HL-60 (cell line): ENCODE measurements around the gene MSI2.

Experiments used
- DNase-seq, 2 experiments: peaks; one replicate each; pipeline ENCODE4 v3.0.0-alpha.2; 2010 to 2020; ENCODE audit warnings: low read depth in 1 of 2, low spot score in 1 of 2
- H3K27ac ChIP-seq: fragments of 250-450 bp; sonication (Bioruptor Pico); replicated peaks from 2 replicates; pipeline ENCODE4 v1.5.1; 2020; ENCODE audit warnings: mild to moderate bottlenecking, moderate library complexity
- H3K27me3 ChIP-seq: fragments of 250-450 bp; sonication (Bioruptor Pico); 2 replicates; pipeline ENCODE4 v1.5.1; 2021; ENCODE audit warnings: mild to moderate bottlenecking, moderate library complexity; ENCODE audit not compliant: insufficient read depth, poor library complexity, severe bottlenecking
- H3K4me3 ChIP-seq: replicated peaks from 2 replicates; pipeline ENCODE4 v1.5.1; 2011; ENCODE audit warnings: mild to moderate bottlenecking, control low read depth, low read length; ENCODE audit not compliant: insufficient read depth
- CTCF ChIP-seq: IDR thresholded peaks from one replicate; pipeline ENCODE4 v1.5.1; 2011; ENCODE audit warnings: low read length, control low read depth, inconsistent platforms; ENCODE audit not compliant: insufficient read depth
- GABPA ChIP-seq: IDR thresholded peaks from 2 replicates; pipeline ENCODE4 v1.6.1; 2012; ENCODE audit warnings: low read depth
- POLR2AphosphoS5 ChIP-seq: IDR thresholded peaks from 2 replicates; pipeline ENCODE4 v1.6.1; 2012; ENCODE audit warnings: low read depth
- REST ChIP-seq: IDR thresholded peaks from 2 replicates; pipeline ENCODE4 v1.6.1; 2012; ENCODE audit warnings: low read depth; ENCODE audit not compliant: insufficient replicate concordance
- SPI1 ChIP-seq: IDR thresholded peaks from 2 replicates; pipeline ENCODE4 v1.6.1; 2012; ENCODE audit warnings: low read depth, mild to moderate bottlenecking, borderline replicate concordance

MSI2 gene

GRCh38 chr17:57425431-57425830 is 169.1 kb downstream of the MSI2 start:
- H3K27ac ChIP-seq: no peak overlapping the region
- DNase-seq: no peak
- TF ChIP-seq GABPA (no peak), POLR2AphosphoS5 (no peak), REST (no peak), SPI1 (no peak)
- H3K27me3 ChIP-seq: no peaks in the 10 kb centered on the region
- H3K4me3 ChIP-seq: no peak overlapping the region

GRCh38 chr17:57425903-57426880 is 169.9 kb downstream of the MSI2 start:
- TF ChIP-seq GABPA (no peak), REST (no peak), CTCF (no peak), SPI1 (no peak), POLR2AphosphoS5 (no peak)
- DNase-seq: no peak
- no peaks in the 10 kb centered on the region for H3K27me3 ChIP-seq
- no peak overlapping the region for H3K4me3 ChIP-seq
- no peak overlapping the region for H3K27ac ChIP-seq

GRCh38 chr17:57429966-57430365 is 173.6 kb downstream of the MSI2 start:
- no peak overlapping the region for H3K27ac ChIP-seq
- DNase-seq: no peak

More at GRCh38 chr17:57429966-57430365, 173.6 kb downstream of the MSI2 start:
- TF ChIP-seq SPI1 (no peak), CTCF (no peak), REST (no peak), POLR2AphosphoS5 (no peak), GABPA (no peak)
- Histone ChIP-seq H3K27me3 (no peaks in the 10 kb centered on the region), H3K4me3 (no peak overlapping the region)
